Stomach (tissue), 9 donors: ENCODE measurements around the gene MUSK. TPM values are rescaled to one million over a fixed set of nuclear protein-coding genes. Genes with fewer than 3 reads are reported as not detected.

Experiments
- DNase-seq, 2 donors: peaks; one replicate each; pipeline versions ENCODE4 v3.0.0 to v3.0.0-alpha.2; 2013 to 2019
- H3K27ac ChIP-seq, 5 donors: fragments of 200-600 bp in 4 of 5; sonication (generic) in 4 of 5; one replicate each; pipeline ENCODE4 v1.5.1; 2013 to 2019; ENCODE audit warnings: mild to moderate bottlenecking in 1 of 5, moderate library complexity in 1 of 5
- H3K27me3 ChIP-seq, 3 donors: fragments of 200-600 bp; sonication (generic); one replicate each; pipeline ENCODE4 v1.5.1; 2017 to 2019; ENCODE audit warnings: mixed run types in 1 of 3
- H3K36me3 ChIP-seq, 4 donors: fragments of 200-600 bp; sonication (generic); 1 replicate in 3 of 4; 2 replicates in 1 of 4; pipeline ENCODE4 v1.5.1; 2016 to 2019
- H3K4me1 ChIP-seq, 4 donors: fragments of 200-600 bp; sonication (generic); one replicate each; pipeline ENCODE4 v1.5.1; 2016 to 2019
- H3K4me3 ChIP-seq, 4 donors: fragments of 200-600 bp; sonication (generic) in 3 of 4; one replicate each; pipeline ENCODE4 v1.5.1; 2016 to 2019; ENCODE audit warnings: mild to moderate bottlenecking in 1 of 4
- H3K9me3 ChIP-seq, 4 donors: fragments of 200-600 bp; sonication (generic); one replicate each; pipeline ENCODE4 v1.5.1; 2016 to 2019
- EP300 ChIP-seq: sonication (generic); formaldehyde crosslinking; IDR thresholded peaks from one replicate; pipeline ENCODE4 v1.6.1; 2017; ENCODE audit warnings: antibody characterized with exemption
- POLR2A ChIP-seq, 4 donors: fragments of 450-650 bp; IDR thresholded peaks; one replicate each; pipeline ENCODE4 v1.6.1; 2016; ENCODE audit warnings: antibody characterized with exemption in 4 of 4, control low read depth in 2 of 4, mild to moderate bottlenecking in 1 of 4, moderate library complexity in 1 of 4
- POLR2AphosphoS5 ChIP-seq, 3 donors: sonication (generic); formaldehyde crosslinking; IDR thresholded peaks; one replicate each; pipeline ENCODE4 v1.6.1; 2016; ENCODE audit warnings: antibody characterized with exemption in 3 of 3
- WGBS, 5 donors: extraction: QIAGEN DNeasy Blood & Tissue Kit in 3 of 5; methylation state at CpG; one replicate each; pipeline versions ENCODE4 v1.1.5 to v1.1.7; 2013 to 2018; 5-methylcytosine and 5-hydroxymethylcytosine counted together
- intact Hi-C: fragments of 100-400 bp; cut with DNase I; formaldehyde crosslinking; loops from one replicate; pipeline ENCODE4 v1.15.1; 2023; ENCODE audit warnings: low total_unique reads
- polyA plus RNA-seq, 3 donors: library from polyadenylated mRNA; stranded (reverse); fragments of 200-250 nt; gene quantifications; one replicate each; pipeline ENCODE4 v1.2.3, GENCODE V29; 2013
- total RNA-seq, 5 donors: library from RNA; depleted of rRNA; stranded (reverse); fragments of >200 nt; gene quantifications; one replicate each; pipeline versions ENCODE4 v1.1.0 to v1.2.3, GENCODE V29; 2014 to 2016
- TF ChIP-seq, protein P1 (sequence below), 7 experiments: fragments of 450-650 bp in 4 of 7; fragments of 200-600 bp in 3 of 7; sonication (generic) in 3 of 7; IDR thresholded peaks; one replicate each; pipeline ENCODE4 v1.5.1; 2016 to 2019; ENCODE audit warnings: antibody characterized with exemption in 7 of 7, control low read depth in 2 of 7, mild to moderate bottlenecking in 1 of 7
- donor health status: healthy with polysubstance abuse.
- donor health status: Bipolar disorder and iron deficiency.
- donor health status: healthy.

Gene MUSK
- total and polyA plus RNA-seq, 8 donors: 0.23 to 20.4 (median 3.0) TPM

DNA sequence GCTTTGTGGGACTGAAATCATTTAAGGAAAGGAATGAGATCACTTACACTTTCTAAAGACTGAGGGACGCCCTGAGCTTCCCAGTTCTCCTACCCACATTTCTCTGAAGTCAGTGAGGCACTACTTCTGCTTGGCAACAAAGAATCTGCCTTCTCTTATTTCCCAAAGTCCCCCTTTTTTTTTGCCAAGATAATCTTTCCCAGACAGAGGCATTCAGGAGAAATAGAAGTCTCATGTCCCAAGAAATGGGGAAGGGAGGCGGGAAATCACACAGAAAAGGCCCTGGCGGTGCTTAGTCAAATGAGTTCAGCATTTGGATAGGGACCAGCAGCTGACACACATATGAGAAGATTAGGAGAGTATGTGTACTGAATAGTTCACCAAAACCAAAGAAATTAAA lies 159.7 kb downstream of the MUSK start:
- H3K4me1 ChIP-seq: no peaks in the 10 kb centered on the region
- DNase-seq: peak in 1 of 2 donors; percentile 86
- H3K27ac ChIP-seq: peak overlapping the region in 1 of 5 donors; percentile 15
- intact Hi-C loops: no loop called here
- 62 to 82% (median 74%) methylated on average over 3 of the region's 3 CpGs for WGBS, 5 donors
- no peaks in the 10 kb centered on the region for H3K27me3 ChIP-seq
- TF ChIP-seq POLR2AphosphoS5 (IDR thresholded peaks at IDR 0.05): no peak
- TF ChIP-seq POLR2A (IDR thresholded peaks at IDR 0.05): no peak
- TF ChIP-seq, protein P1, sequence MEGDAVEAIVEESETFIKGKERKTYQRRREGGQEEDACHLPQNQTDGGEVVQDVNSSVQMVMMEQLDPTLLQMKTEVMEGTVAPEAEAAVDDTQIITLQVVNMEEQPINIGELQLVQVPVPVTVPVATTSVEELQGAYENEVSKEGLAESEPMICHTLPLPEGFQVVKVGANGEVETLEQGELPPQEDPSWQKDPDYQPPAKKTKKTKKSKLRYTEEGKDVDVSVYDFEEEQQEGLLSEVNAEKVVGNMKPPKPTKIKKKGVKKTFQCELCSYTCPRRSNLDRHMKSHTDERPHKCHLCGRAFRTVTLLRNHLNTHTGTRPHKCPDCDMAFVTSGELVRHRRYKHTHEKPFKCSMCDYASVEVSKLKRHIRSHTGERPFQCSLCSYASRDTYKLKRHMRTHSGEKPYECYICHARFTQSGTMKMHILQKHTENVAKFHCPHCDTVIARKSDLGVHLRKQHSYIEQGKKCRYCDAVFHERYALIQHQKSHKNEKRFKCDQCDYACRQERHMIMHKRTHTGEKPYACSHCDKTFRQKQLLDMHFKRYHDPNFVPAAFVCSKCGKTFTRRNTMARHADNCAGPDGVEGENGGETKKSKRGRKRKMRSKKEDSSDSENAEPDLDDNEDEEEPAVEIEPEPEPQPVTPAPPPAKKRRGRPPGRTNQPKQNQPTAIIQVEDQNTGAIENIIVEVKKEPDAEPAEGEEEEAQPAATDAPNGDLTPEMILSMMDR (IDR thresholded peaks at IDR 0.05): no peak
- TF ChIP-seq EP300: no peak
- peaks cover 0 to 6% (median 0%) of the 10 kb centered on the region in 4 donors for H3K9me3 ChIP-seq
- no peak overlapping the region for H3K4me3 ChIP-seq
- no peaks in the 10 kb centered on the region for H3K36me3 ChIP-seq

DNA sequence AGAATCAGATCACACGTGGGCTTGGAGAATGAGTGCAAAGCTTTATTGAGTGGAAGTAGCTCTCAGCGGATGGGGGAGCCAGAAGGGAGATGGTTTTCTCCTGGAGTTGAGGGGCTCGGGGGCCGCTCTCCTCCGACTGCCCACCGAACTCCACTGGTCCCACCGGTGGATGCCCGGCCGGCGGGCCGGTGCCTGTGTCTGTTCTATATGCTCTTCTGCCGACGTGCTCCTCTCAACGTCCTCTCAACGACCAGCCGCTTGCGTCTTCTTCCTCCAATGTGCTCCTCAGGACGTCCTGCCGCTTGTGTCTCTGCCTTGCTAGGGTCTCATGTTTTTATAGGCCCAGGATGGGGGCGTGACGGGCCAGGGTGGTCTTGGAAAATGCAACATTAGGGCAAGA lies 161.9 kb downstream of the MUSK start:
- H3K9me3 ChIP-seq: no peaks in the 10 kb centered on the region
- TF ChIP-seq POLR2AphosphoS5 (IDR thresholded peaks at IDR 0.05): no peak
- TF ChIP-seq POLR2A (IDR thresholded peaks at IDR 0.05): no peak
- no peak for TF ChIP-seq EP300
- TF ChIP-seq, protein P1 (IDR thresholded peaks at IDR 0.05): no peak
- H3K27me3 ChIP-seq: no peaks in the 10 kb centered on the region
- no peak overlapping the region for H3K27ac ChIP-seq
- no peak for DNase-seq
- no peaks in the 10 kb centered on the region for H3K4me1 ChIP-seq
- H3K4me3 ChIP-seq: no peak overlapping the region
- WGBS, 5 donors: 94 to 97% (median 96%) methylated on average over 21 of the region's 21 CpGs
- intact Hi-C loops: no loop called here
- H3K36me3 ChIP-seq: no peaks in the 10 kb centered on the region

DNA sequence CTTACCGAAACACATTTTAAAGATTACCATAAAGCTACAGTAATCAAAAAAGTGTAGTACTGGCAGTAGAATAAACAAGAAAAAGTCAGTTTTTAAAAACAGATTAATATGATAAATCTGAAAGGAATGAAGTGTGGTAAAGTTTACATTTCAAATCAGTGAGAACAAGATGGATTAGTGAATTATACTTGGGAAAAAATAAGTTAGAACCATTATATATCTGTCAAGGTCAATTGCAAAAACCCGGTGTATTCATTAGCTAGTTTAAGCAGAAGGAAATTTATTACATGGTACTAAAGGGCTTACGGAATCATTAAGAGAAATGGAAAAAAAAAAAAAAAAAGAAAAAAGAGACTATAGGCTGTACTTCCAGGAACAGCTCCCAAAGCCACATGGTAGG lies 164.3 kb downstream of the MUSK start:
- DNase-seq: no peak
- Histone ChIP-seq H3K4me1 (no peaks in the 10 kb centered on the region), H3K27me3 (no peaks in the 10 kb centered on the region), H3K27ac (no peak overlapping the region), H3K4me3 (no peak overlapping the region), H3K9me3 (no peaks in the 10 kb centered on the region), H3K36me3 (no peaks in the 10 kb centered on the region)
- no peak for TF ChIP-seq EP300
- no peak for TF ChIP-seq POLR2A (IDR thresholded peaks at IDR 0.05)
- TF ChIP-seq, protein P1 (IDR thresholded peaks at IDR 0.05): no peak
- 68 to 87% (median 81%) methylated on average over 3 of the region's 3 CpGs for WGBS, 5 donors
- intact Hi-C loops: no loop called here

DNA sequence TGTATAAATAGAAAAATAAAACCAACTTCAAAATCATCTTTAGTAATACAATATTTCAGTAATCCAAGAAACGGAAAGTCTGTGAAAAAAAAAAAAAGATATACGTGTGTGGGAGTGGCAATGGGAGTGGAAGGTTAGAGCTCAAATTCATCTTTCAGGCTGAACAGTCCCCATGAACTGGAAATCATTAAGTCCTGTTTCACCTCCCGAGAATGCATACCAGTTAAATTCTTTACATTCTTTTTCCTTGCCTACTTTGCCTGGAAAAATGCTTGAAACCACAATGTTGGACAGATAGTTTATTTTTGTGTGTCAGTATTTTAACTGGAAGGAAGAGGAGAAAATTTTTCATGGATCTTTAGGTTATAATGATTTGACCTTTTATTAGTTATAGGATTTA lies 166.8 kb downstream of the MUSK start:
- Histone ChIP-seq H3K36me3 (no peaks in the 10 kb centered on the region), H3K27me3 (no peaks in the 10 kb centered on the region), H3K27ac (no peak overlapping the region), H3K9me3 (no peaks in the 10 kb centered on the region), H3K4me1 (no peaks in the 10 kb centered on the region), H3K4me3 (no peak overlapping the region)
- intact Hi-C loops: no loop called here
- TF ChIP-seq EP300 (no peak), POLR2AphosphoS5 (IDR thresholded peaks at IDR 0.05) (no peak), POLR2A (IDR thresholded peaks at IDR 0.05) (no peak)
- TF ChIP-seq, protein P1 (IDR thresholded peaks at IDR 0.05): no peak
- DNase-seq: no peak
- 72 to 81% (median 76%) methylated on average over 3 of the region's 3 CpGs for WGBS, 5 donors
